GM12875 (cell line): ENCODE measurements around the gene ITGA1.

Experiments used
- H3K4me3 ChIP-seq: one replicate; pipeline ENCODE4 v1.5.1; 2011; ENCODE audit warnings: low read depth, low read length, control low read depth
- TF ChIP-seq, protein P1 (sequence below): IDR thresholded peaks from 2 replicates; pipeline ENCODE4 v1.5.1; 2011; ENCODE audit warnings: low read depth, mild to moderate bottlenecking, control low read depth, inconsistent platforms, low read length, moderate library complexity, borderline replicate concordance; ENCODE audit not compliant: insufficient read depth

ITGA1 gene

DNA sequence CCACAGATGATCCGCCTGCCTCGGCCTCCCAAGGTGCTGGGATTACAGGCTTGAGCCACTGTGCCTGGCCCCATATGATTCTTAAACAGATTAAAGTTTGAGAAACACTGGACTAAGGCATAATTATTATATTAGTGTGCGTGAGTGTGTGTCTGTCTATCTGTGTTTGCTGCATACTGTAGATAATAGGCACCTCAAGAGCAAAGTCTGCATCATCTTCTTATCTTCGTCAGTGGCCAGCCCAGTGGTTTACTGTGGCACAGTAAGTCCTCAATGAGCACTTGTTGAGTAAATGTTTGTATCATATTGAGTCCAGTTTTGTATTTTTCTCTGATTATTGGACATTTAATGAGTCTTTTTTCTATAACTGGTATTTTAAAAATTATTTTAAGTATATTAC is 81.7 kb downstream of the ITGA1 start:
- no peak overlapping the region for H3K4me3 ChIP-seq

DNA sequence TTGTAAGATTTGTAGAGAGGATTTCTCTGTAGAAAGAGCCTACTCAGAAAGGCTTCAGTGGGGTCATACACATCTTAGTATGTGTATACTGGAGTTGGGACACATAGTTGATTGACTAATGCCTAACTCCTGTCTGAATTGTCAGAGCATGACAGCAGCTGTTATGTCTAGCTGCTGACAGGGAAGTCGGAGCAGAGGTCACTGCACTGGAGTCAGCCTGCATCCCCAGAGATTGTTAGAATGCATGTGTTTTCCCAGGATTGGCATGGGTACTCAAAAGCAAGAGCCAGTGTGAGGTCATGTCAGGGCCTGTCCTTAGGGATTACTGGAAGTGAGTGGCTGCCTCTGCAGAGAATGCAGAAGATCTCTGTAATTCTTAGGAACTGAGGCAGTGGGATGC is 82.7 kb downstream of the ITGA1 start:
- TF ChIP-seq, protein P1, sequence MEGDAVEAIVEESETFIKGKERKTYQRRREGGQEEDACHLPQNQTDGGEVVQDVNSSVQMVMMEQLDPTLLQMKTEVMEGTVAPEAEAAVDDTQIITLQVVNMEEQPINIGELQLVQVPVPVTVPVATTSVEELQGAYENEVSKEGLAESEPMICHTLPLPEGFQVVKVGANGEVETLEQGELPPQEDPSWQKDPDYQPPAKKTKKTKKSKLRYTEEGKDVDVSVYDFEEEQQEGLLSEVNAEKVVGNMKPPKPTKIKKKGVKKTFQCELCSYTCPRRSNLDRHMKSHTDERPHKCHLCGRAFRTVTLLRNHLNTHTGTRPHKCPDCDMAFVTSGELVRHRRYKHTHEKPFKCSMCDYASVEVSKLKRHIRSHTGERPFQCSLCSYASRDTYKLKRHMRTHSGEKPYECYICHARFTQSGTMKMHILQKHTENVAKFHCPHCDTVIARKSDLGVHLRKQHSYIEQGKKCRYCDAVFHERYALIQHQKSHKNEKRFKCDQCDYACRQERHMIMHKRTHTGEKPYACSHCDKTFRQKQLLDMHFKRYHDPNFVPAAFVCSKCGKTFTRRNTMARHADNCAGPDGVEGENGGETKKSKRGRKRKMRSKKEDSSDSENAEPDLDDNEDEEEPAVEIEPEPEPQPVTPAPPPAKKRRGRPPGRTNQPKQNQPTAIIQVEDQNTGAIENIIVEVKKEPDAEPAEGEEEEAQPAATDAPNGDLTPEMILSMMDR: no peak

More for the DNA sequence above, 81.7 kb downstream of the ITGA1 start:
- TF ChIP-seq, protein P1: no peak

GRCh38 chr5:52875827-52876226 is 88.1 kb downstream of the ITGA1 start:
- no peak overlapping the region for H3K4me3 ChIP-seq
- TF ChIP-seq, protein P1: no peak

More for the DNA sequence above, 82.7 kb downstream of the ITGA1 start:
- no peak overlapping the region for H3K4me3 ChIP-seq

GRCh38 chr5:52876456-52876855 is 88.7 kb downstream of the ITGA1 start:
- H3K4me3 ChIP-seq: no peak overlapping the region
- TF ChIP-seq, protein P1: no peak

GRCh38 chr5:52878656-52879055 is 90.9 kb downstream of the ITGA1 start:
- TF ChIP-seq, protein P1: no peak
- H3K4me3 ChIP-seq: no peak overlapping the region

GRCh38 chr5:52880541-52880940 is 92.8 kb downstream of the ITGA1 start:
- no peak overlapping the region for H3K4me3 ChIP-seq
- TF ChIP-seq, protein P1: no peak

DNA sequence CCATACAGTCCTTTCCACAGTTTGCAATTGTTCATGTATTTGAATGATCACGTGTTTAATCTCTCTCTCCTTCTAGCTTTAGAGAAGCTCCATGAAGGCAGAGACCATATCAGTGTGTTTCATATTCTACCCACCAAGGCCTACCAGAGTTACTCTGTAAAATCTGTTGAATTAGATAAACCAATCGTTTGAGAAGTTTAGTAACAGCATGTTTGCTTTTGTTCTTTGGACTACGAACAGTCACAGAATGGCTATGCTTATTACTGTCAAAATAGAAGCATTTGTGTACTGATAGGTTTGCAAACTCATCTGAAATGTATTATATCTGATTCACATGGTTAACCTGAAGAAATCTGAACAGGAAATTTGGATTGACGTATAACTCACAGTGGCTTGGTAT is 93.8 kb downstream of the ITGA1 start:
- H3K4me3 ChIP-seq: no peak overlapping the region
- TF ChIP-seq, protein P1: no peak
